Measurements from ENCODE around the gene CDH23.

Gene CDH23

GRCh38 chr10:71802235-71802634 lies 405.5 kb downstream of the CDH23 start:
- no peak for DNase-seq
- in situ Hi-C loops (cut with HindIII; ENCODE audit: low pct_ligation_motif_present, low pct_unique_long_range_greater_than_20kb, low sequenced_read_pairs) = no loop called here

- in situ Hi-C loops (cut with HindIII; ENCODE audit: low pct_ligation_motif_present, low pct_unique_long_range_greater_than_20kb, low sequenced_read_pairs) = no loop called here
- DNase-seq = no peak
These were observed 406.2 kb downstream of the CDH23 start for GRCh38 chr10:71802715-71803488.

DNA sequence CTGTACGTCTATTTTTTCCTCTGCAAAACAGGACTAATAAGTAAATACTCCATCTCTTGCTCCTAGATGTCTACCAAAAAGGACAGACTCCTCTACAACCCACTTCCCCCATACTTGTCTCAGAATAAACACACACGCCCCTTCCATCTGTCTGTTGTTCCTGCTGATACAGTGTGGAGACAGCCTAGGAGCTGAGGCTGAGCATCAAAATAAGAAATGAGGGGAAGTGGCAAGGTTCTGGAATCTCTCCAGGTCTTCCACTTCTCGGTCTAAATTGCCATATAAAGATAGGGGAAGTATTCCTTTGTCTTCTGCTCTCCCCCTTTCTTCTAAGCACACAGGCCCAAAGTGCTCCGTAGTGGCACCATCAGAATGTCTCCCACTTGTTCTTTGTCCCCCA lies 407.4 kb downstream of the CDH23 start:
- DNase-seq = no peak
- in situ Hi-C loops (cut with HindIII; ENCODE audit: low pct_ligation_motif_present, low pct_unique_long_range_greater_than_20kb, low sequenced_read_pairs) = no loop called here

DNA sequence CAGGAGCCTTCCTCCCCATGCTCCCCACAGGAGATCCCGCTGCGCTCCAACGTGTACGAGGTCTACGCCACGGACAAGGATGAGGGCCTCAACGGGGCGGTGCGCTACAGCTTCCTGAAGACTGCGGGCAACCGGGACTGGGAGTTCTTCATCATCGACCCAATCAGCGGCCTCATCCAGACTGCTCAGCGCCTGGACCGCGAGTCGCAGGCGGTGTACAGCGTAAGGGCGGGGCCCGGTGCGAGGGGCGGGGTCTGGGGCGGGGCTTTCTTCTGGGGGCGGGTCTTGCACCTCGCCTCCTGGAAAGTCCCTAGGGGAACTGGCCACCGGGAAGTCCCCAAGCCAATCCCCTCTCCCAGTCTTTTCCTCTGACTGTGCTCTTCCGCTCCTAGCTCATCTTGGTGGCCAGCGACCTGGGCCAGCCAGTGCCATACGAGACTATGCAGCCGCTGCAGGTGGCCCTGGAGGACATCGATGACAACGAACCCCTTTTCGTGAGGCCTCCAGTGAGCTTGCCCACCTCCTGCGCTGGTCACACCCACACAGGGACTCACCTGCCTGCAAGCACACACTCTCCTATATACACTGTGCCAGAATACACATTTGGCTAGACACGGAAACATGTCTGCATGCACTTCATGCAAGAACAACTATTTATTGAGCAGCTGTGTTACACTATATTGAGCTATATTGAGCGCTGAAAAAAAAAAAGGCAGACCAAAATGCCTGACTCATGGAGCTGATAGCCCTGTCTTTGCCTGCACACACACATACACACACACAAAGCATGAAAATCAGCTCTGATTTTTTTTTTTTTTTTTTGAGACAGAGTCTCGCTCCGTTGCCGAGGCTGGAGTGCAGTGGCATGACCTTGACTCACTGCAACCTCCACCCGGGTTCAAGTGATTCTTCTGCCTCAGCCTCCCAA lies 409.3 kb downstream of the CDH23 start:
- in situ Hi-C loops (cut with HindIII; ENCODE audit: low pct_ligation_motif_present, low pct_unique_long_range_greater_than_20kb, low sequenced_read_pairs) = no loop called here
- DNase-seq = no peak

- no peak for DNase-seq
- in situ Hi-C loops (cut with HindIII; ENCODE audit: low pct_ligation_motif_present, low pct_unique_long_range_greater_than_20kb, low sequenced_read_pairs) = no loop called here
These were observed 410.2 kb downstream of the CDH23 start for GRCh38 chr10:71806704-71807556.

DNA sequence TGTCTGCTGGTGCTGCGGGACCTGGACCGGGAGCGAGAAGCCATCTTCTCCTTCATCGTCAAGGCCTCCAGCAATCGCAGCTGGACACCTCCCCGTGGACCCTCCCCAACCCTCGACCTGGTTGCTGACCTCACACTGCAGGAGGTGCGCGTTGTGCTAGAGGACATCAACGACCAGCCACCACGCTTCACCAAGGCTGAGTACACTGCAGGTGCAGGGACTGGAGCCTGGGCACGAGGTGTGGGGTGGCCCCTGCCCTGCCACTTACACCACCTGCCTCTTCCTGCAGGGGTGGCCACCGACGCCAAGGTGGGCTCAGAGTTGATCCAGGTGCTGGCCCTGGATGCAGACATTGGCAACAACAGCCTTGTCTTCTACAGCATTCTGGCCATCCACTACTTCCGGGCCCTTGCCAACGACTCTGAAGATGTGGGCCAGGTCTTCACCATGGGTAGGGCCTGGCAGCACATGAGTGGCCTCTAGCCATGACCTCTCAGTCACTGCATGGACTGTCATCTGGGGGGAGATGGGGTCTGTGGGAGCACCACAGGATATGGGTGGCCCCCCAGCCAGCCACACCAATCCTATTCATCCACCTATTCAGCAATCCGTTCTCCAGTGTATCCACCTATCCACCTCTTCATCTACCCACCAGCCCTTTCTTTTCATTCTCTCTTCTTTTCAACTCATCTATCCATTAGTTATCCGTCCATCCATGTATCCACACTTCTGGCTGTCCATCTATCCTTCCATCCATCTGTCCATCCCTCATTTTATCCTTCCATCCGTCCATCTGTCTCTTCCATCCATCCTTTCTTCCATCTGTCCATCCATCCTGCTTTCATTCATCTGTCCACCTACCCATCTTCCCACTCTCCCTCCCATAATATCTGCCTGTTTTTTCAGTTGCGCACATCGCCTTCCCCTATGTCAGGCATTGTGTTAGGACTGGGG lies 411.1 kb downstream of the CDH23 start:
- in situ Hi-C loops (cut with HindIII; ENCODE audit: low pct_ligation_motif_present, low pct_unique_long_range_greater_than_20kb, low sequenced_read_pairs) = no loop called here
- no peak for DNase-seq

GRCh38 chr10:71809628-71810027 lies 412.9 kb downstream of the CDH23 start:
- no peak for DNase-seq
- in situ Hi-C loops (cut with HindIII; ENCODE audit: low pct_ligation_motif_present, low pct_unique_long_range_greater_than_20kb, low sequenced_read_pairs) = no loop called here

DNA sequence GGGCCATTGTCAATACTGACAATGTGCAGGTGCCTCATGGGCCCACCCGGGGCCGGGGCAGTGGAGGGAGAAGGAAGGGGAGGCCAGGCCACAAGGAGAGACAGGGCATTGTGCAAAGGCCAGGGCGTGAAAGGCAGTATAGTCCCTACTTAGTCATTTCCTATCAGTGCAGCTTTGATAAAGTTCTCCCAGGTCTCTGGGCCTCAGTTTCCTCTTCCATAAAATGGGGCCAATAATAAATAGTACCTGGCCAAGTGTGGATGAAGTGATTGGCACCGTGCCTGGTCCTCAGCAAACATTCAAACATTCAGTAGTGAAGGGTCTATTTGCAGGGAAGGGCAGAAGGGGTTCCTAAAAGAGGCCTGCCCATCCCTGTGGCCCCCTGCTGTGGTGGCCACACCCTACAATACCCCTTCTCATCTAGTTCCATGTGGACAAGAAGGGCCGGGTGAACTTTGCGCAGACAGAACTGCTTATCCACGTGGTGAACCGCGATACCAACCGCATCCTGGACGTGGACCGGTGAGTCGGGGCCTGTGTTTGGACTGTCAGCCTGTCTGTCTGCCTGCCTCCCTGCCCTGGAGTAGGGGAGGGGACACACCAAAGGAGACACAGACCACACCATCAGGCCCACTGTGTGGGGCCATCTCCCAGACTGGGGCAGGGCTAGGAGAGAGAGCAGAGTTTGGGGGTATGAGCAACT lies 413.5 kb downstream of the CDH23 start:
- DNase-seq = no peak
- in situ Hi-C loops (cut with HindIII; ENCODE audit: low pct_ligation_motif_present, low pct_unique_long_range_greater_than_20kb, low sequenced_read_pairs) = no loop called here

DNA sequence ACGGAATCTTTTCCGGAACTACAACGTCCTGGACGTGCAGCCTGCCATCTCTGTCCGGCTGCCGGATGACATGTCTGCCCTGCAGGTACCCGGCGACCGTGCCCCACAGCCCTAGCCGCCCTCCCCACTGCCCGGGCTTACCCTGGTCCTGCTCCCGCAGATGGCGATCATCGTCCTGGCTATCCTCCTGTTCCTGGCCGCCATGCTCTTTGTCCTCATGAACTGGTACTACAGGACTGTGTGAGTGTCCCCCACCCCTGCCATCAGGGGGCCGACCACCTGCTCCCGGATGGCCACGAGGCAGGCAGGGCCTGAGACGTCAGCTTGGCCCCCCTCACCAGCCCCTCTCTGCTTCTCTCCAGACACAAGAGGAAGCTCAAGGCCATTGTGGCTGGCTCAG lies 414.6 kb downstream of the CDH23 start:
- in situ Hi-C loops (cut with HindIII; ENCODE audit: low pct_ligation_motif_present, low pct_unique_long_range_greater_than_20kb, low sequenced_read_pairs) = no loop called here

GRCh38 chr10:71812016-71812912 lies 415.5 kb downstream of the CDH23 start:
- DNase-seq = peak; percentile 65
- in situ Hi-C loops (cut with HindIII; ENCODE audit: low pct_ligation_motif_present, low pct_unique_long_range_greater_than_20kb, low sequenced_read_pairs) = no loop called here

More for the DNA sequence above, 414.6 kb downstream of the CDH23 start:
- no peak for DNase-seq

GRCh38 chr10:71812913-71813590 lies 416.3 kb downstream of the CDH23 start:
- DNase-seq = no peak
- in situ Hi-C loops (cut with HindIII; ENCODE audit: low pct_ligation_motif_present, low pct_unique_long_range_greater_than_20kb, low sequenced_read_pairs) = no loop called here

DNA sequence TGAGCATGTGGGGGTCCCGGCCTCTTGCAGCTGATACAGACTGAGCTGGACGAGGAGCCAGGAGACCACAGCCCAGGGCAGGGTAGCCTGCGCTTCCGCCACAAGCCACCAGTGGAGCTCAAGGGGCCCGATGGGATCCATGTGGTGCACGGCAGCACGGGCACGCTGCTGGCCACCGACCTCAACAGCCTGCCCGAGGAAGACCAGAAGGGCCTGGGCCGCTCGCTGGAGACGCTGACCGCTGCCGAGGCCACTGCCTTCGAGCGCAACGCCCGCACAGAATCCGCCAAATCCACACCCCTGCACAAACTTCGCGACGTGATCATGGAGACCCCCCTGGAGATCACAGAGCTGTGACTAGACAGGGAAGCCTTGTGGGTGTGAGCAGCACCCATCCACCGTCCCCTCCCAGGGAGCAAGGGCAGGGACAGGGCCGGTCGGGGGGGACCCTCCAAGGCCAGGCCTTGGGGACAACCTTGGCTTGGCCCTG lies 418.2 kb downstream of the CDH23 start:
- DNase-seq = no peak
- in situ Hi-C loops (cut with HindIII; ENCODE audit: low pct_ligation_motif_present, low pct_unique_long_range_greater_than_20kb, low sequenced_read_pairs) = no loop called here

- in situ Hi-C loops (cut with HindIII; ENCODE audit: low pct_ligation_motif_present, low pct_unique_long_range_greater_than_20kb, low sequenced_read_pairs) = no loop called here
- no peak for DNase-seq
These were observed 418.9 kb downstream of the CDH23 start for GRCh38 chr10:71815515-71816130.

- in situ Hi-C loops (cut with HindIII; ENCODE audit: low pct_ligation_motif_present, low pct_unique_long_range_greater_than_20kb, low sequenced_read_pairs) = no loop called here
- DNase-seq = no peak
These were observed 419.7 kb downstream of the CDH23 start for GRCh38 chr10:71816421-71816851.

DNA sequence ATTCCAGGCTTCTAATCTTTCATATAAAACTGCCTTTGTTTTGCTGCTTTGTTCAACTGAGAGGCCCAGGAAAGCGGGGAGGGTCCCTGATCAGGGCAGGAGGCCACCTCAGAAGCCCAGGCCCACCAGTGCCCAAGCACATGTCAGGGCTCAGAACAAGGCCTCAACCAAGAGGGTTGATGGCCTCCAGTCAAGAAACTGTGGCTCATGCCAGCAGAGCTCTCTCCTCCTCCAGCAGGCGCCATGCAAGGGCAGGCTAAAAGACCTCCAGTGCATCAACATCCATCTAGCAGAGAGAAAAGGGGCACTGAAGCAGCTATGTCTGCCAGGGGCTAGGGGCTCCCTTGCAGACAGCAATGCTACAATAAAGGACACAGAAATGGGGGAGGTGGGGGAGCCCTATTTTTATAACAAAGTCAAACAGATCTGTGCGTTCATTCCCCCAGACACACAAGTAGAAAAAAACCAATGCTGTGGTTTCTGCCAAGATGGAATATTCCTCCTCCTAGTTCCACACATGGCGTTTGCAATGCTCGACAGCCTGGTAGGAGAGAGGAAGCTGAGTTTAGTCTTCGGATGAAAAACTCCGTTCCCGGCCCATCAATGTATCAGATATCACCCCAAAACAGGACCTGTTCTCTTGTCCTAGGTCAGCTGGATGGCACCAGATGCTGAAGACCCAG lies 420.4 kb downstream of the CDH23 start:
- DNase-seq = no peak
- in situ Hi-C loops (cut with HindIII; ENCODE audit: low pct_ligation_motif_present, low pct_unique_long_range_greater_than_20kb, low sequenced_read_pairs) = no loop called here

Data from ACHN (cell line).